ENCODE data around the gene ROR1.
A peak's percentile ranks its signal among the peaks of the same experiment; 100 is the strongest.

ROR1 gene

GRCh38 chr1:64042331-64043100 lies 268.7 kb downstream of the ROR1 start:
- no peak for TF ChIP-seq CTCF (conservative IDR thresholded peaks at IDR 0.05; ENCODE audit: low read depth, low read length)
- DNase-seq (ENCODE audit: low read depth) = peak; percentile 99
- H3K4me3 ChIP-seq (ENCODE audit: low read depth, low read length) = no peak overlapping the region

- H3K4me3 ChIP-seq (ENCODE audit: low read depth, low read length) = no peak overlapping the region
- peak; percentile 56 for DNase-seq (ENCODE audit: low read depth)
- no peak for TF ChIP-seq CTCF (conservative IDR thresholded peaks at IDR 0.05; ENCODE audit: low read depth, low read length)
These were observed 269.5 kb downstream of the ROR1 start for GRCh38 chr1:64043288-64043687.

- TF ChIP-seq CTCF (conservative IDR thresholded peaks at IDR 0.05; ENCODE audit: low read depth, low read length) = no peak
- peak; percentile 58 for DNase-seq (ENCODE audit: low read depth)
- no peak overlapping the region for H3K4me3 ChIP-seq (ENCODE audit: low read depth, low read length)
These were observed 270.2 kb downstream of the ROR1 start for GRCh38 chr1:64043976-64044375.

- no peak for TF ChIP-seq CTCF (conservative IDR thresholded peaks at IDR 0.05; ENCODE audit: low read depth, low read length)
- no peak for DNase-seq (ENCODE audit: low read depth)
- H3K4me3 ChIP-seq (ENCODE audit: low read depth, low read length) = no peak overlapping the region
These were observed 272.4 kb downstream of the ROR1 start for GRCh38 chr1:64046243-64046642.

- H3K4me3 ChIP-seq (ENCODE audit: low read depth, low read length) = no peak overlapping the region
- DNase-seq (ENCODE audit: low read depth) = no peak
- no peak for TF ChIP-seq CTCF (conservative IDR thresholded peaks at IDR 0.05; ENCODE audit: low read depth, low read length)
These were observed 273.1 kb downstream of the ROR1 start for GRCh38 chr1:64046891-64047290.

GRCh38 chr1:64047549-64047996 lies 273.8 kb downstream of the ROR1 start:
- H3K4me3 ChIP-seq (ENCODE audit: low read depth, low read length) = no peak overlapping the region
- TF ChIP-seq CTCF (conservative IDR thresholded peaks at IDR 0.05; ENCODE audit: low read depth, low read length) = no peak
- DNase-seq (ENCODE audit: low read depth) = no peak

All from choroid plexus epithelial cell (primary cell).